Suprapubic skin (tissue), 4 donors: ENCODE results near the gene SLC39A7. TPM values are rescaled to one million over a fixed set of nuclear protein-coding genes. Genes with fewer than 3 reads are reported as not detected.
"Not testable (repeated sequence)": the region's sequence is repeated elsewhere in the genome, so short reads cannot be mapped to it uniquely, and the experiment has no call there.

ENCODE experiments used
- DNase-seq, 2 donors: peaks; one replicate each; pipeline ENCODE4 v3.0.0-alpha.2; 2019; ENCODE audit warnings: low spot score in 2 of 2
- H3K27ac ChIP-seq: fragments of 200-600 bp; sonication (generic); one replicate; pipeline ENCODE4 v1.5.1; 2019
- H3K27me3 ChIP-seq: fragments of 200-600 bp; sonication (generic); one replicate; pipeline ENCODE4 v1.5.1; 2019
- H3K36me3 ChIP-seq: fragments of 200-600 bp; sonication (generic); one replicate; pipeline ENCODE4 v1.5.1; 2019
- H3K4me1 ChIP-seq: fragments of 200-600 bp; sonication (generic); one replicate; pipeline ENCODE4 v1.5.1; 2019
- H3K4me3 ChIP-seq: fragments of 200-600 bp; sonication (generic); one replicate; pipeline ENCODE4 v1.5.1; 2019; ENCODE audit warnings: mild to moderate bottlenecking
- H3K9me3 ChIP-seq: fragments of 200-600 bp; sonication (generic); one replicate; pipeline ENCODE4 v1.5.1; 2019
- EP300 ChIP-seq: sonication (generic); formaldehyde crosslinking; IDR thresholded peaks from one replicate; pipeline ENCODE4 v1.6.1; 2017; ENCODE audit warnings: antibody characterized with exemption
- POLR2A ChIP-seq, 2 donors: fragments of 450-650 bp; IDR thresholded peaks; one replicate each; pipeline ENCODE4 v1.6.1; 2017; ENCODE audit warnings: antibody characterized with exemption in 2 of 2, mild to moderate bottlenecking in 2 of 2, moderate library complexity in 2 of 2
- POLR2AphosphoS5 ChIP-seq, 3 donors: sonication (generic); formaldehyde crosslinking; IDR thresholded peaks; one replicate each; pipeline ENCODE4 v1.6.1; 2017; ENCODE audit warnings: antibody characterized with exemption in 3 of 3
- WGBS: methylation state at CpG from one replicate; pipeline ENCODE4 v1.1.5; 2018; 5-methylcytosine and 5-hydroxymethylcytosine counted together
- total RNA-seq, 4 donors: library from RNA; depleted of rRNA; stranded (reverse); fragments of >200 nt; gene quantifications; one replicate each; pipeline ENCODE4 v1.1.0, GENCODE V29; 2016
- TF ChIP-seq, protein P1 (sequence below), 2 donors: fragments of 200-600 bp in 1 of 2; fragments of 450-650 bp in 1 of 2; sonication (generic) in 1 of 2; IDR thresholded peaks; one replicate each; pipeline ENCODE4 v1.5.1; 2016 to 2019; ENCODE audit warnings: antibody characterized with exemption in 2 of 2, mild to moderate bottlenecking in 1 of 2, moderate library complexity in 1 of 2

The SLC39A7 gene
- total RNA-seq, 4 donors from 2014 or later, result 29.3 to 46.3 (median 41.9) TPM

DNA sequence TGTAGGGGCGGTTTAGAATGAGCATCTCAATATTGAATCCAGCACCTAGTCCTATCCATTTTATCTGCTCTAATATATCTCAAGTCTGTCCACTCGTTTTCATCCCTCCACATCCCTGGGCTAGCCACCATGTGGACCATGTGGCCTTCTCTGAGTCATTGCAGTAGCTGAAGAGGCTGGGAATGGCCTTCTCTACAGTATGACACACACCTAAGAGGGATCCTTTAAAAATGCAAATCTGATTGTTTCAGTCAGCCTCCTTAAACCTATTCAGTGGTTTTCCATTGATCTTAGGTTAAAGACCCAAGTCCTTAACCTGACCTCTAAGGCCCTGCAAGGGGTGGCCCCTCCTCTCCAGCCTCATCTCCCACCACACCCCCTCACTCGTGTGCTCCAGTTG is 17.0 kb downstream of the SLC39A7 start:
- H3K27ac ChIP-seq, result no peak overlapping the region
- 73% methylated on average over 3 of the region's 3 CpGs for WGBS

DNA sequence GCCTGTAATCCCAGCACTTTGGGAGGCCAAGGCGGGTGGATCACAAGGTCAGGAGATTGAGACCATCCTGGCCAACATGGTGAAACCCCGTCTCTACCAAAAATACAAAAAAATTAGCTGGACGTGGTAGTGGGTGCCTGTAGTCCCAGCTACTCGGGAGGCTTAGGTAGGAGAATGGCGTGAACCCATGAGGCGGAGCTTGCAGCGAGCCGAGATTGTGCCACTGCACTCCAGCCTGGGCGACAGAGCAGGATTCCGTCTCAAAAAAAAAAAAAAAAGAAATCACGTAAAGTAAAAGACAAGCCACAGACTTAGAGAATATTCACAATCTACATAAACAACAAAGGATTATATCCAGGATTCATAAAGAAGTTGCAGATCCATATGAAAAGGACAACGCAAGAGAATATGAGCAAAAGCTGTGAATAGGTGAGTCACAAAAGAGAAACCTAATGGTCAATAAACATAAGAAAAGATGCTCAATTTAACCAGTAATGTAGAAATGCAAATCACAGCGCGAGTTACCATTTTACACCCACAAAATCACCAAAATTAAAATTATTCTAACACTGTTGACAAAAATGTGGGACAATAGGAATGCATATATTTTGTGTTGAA is 25.9 kb downstream of the SLC39A7 start:
- not testable (repeated sequence) for H3K4me1 ChIP-seq, H3K27ac ChIP-seq, H3K4me3 ChIP-seq, H3K36me3 ChIP-seq, H3K9me3 ChIP-seq
- DNase-seq, result peak in 1 of 2 donors; percentile 9
- WGBS, result 39% methylated on average over 14 of the region's 14 CpGs
- H3K27me3 ChIP-seq, result peaks cover 23% of the 10 kb centered on the region

More for the DNA sequence above, 17.0 kb downstream of the SLC39A7 start:
- peaks cover 13% of the 10 kb centered on the region for H3K27me3 ChIP-seq
- no peaks in the 10 kb centered on the region for H3K36me3 ChIP-seq
- no peak for TF ChIP-seq POLR2A (IDR thresholded peaks at IDR 0.05)
- no peak for TF ChIP-seq EP300
- TF ChIP-seq POLR2AphosphoS5 (IDR thresholded peaks at IDR 0.05), result no peak
- TF ChIP-seq, protein P1, sequence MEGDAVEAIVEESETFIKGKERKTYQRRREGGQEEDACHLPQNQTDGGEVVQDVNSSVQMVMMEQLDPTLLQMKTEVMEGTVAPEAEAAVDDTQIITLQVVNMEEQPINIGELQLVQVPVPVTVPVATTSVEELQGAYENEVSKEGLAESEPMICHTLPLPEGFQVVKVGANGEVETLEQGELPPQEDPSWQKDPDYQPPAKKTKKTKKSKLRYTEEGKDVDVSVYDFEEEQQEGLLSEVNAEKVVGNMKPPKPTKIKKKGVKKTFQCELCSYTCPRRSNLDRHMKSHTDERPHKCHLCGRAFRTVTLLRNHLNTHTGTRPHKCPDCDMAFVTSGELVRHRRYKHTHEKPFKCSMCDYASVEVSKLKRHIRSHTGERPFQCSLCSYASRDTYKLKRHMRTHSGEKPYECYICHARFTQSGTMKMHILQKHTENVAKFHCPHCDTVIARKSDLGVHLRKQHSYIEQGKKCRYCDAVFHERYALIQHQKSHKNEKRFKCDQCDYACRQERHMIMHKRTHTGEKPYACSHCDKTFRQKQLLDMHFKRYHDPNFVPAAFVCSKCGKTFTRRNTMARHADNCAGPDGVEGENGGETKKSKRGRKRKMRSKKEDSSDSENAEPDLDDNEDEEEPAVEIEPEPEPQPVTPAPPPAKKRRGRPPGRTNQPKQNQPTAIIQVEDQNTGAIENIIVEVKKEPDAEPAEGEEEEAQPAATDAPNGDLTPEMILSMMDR (IDR thresholded peaks at IDR 0.05), result no peak
- no peaks in the 10 kb centered on the region for H3K9me3 ChIP-seq
- peak; percentile 11 to 24 for DNase-seq
- no peak overlapping the region for H3K4me3 ChIP-seq
- H3K4me1 ChIP-seq, result peaks cover 17% of the 10 kb centered on the region

DNA sequence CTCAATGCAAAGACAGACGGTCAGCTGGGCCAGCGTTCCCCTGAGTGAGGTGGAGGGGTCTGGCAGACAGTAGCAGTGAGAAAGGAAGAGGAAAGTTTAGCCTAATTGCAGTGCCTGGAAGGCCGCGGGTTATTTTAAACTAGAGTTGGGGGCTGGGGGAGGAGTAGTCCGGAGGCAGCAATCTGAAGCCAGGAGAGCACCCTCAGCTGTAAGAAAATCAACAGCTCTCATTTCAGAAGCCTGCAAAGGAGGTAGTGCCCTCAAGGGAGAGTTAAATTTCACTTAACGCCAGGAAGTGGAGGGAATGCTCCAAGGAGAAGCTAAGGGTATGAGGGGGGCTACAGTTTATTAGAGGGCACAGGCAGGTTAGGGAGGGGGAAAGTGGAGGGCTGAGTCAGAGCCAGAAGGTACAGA is 34.6 kb downstream of the SLC39A7 start:
- no peaks in the 10 kb centered on the region for H3K9me3 ChIP-seq
- H3K27ac ChIP-seq, result no peak overlapping the region
- peaks cover 27% of the 10 kb centered on the region for H3K27me3 ChIP-seq
- peak in 1 of 2 donors; percentile 9 for DNase-seq
- 28% methylated on average over 6 of the region's 6 CpGs for WGBS
- H3K36me3 ChIP-seq, result no peaks in the 10 kb centered on the region
- H3K4me3 ChIP-seq, result no peak overlapping the region
- no peaks in the 10 kb centered on the region for H3K4me1 ChIP-seq
- TF ChIP-seq POLR2A (IDR thresholded peaks at IDR 0.05), result no peak
- no peak for TF ChIP-seq EP300
- TF ChIP-seq, protein P1 (IDR thresholded peaks at IDR 0.05), result no peak
- no peak for TF ChIP-seq POLR2AphosphoS5 (IDR thresholded peaks at IDR 0.05)

DNA sequence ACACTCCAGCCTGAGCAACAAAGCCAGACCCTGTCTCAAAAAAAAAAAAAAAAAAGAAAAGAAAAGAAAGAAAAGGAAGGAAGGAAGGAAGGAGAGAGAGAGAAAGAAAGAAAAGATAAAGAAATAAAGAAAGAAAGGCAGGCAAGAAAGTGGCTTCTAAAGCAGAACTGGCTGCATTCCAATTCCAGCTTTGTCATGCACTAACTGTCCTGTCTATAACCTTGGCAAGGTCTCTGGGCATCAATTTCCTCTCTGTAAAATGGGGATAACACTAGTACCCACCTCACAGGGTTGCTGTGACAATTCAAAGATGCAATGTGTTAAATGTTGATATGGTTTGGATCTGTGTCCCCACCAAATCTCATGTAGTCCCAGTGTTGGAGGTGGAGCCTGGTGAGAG is 35.7 kb downstream of the SLC39A7 start:
- DNase-seq, result peak in 1 of 2 donors; percentile 6
- TF ChIP-seq EP300, result no peak
- Histone ChIP-seq H3K36me3 (no peaks in the 10 kb centered on the region), H3K27me3 (peaks cover 34% of the 10 kb centered on the region), H3K4me1 (no peaks in the 10 kb centered on the region), H3K4me3 (no peak overlapping the region), H3K9me3 (no peaks in the 10 kb centered on the region), H3K27ac (no peak overlapping the region)

DNA sequence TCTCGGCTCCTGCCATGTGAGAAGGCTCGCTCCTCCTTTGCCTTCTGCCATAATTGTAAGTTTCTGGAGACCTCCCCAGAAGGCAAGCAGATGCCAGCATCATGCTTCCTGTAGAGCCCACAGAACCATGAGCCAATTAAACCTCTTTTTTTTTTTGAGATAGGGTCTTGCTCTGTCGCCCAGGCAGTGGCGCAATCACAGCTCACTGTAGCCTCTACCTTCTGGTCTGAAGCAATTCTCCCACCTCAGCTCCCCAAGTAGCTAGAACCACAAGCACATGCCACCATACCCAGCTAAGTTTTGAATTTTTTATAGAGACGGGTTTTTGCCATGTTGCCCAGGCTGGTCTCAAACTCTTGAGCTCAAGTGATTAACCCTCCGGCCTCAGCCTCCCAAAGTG is 36.2 kb downstream of the SLC39A7 start:
- peak in 1 of 2 donors; percentile 6 for DNase-seq
- WGBS, result 87% methylated on average over 6 of the region's 6 CpGs
- Histone ChIP-seq H3K27ac (no peak overlapping the region), H3K27me3 (peaks cover 34% of the 10 kb centered on the region), H3K9me3 (no peaks in the 10 kb centered on the region), H3K4me1 (no peaks in the 10 kb centered on the region), H3K4me3 (no peak overlapping the region), H3K36me3 (no peaks in the 10 kb centered on the region)
- TF ChIP-seq, protein P1 (IDR thresholded peaks at IDR 0.05), result no peak

DNA sequence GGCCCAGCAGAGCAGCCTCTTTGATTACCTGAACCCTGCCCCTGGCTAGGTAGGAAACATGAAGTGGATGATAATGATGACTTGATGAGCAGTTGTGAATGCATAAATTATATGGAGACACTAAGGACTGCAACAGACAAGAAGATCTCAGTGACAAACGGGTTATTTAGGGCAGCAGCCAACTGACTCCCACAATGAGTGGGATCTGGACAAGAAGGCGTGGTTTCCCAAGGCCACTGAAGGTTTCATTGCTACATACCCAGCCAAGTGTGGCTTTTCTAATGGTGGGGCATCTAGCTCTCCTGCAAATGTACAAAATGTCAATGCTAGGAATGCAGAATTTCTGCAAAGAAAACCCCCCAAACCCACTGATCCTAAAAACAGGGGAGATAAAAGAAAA is 37.1 kb downstream of the SLC39A7 start:
- Histone ChIP-seq H3K4me1 (no peaks in the 10 kb centered on the region), H3K9me3 (no peaks in the 10 kb centered on the region), H3K36me3 (no peaks in the 10 kb centered on the region), H3K27me3 (peaks cover 34% of the 10 kb centered on the region), H3K4me3 (no peak overlapping the region), H3K27ac (no peak overlapping the region)
- TF ChIP-seq POLR2AphosphoS5 (IDR thresholded peaks at IDR 0.05) (no peak), POLR2A (IDR thresholded peaks at IDR 0.05) (no peak), EP300 (no peak)
- TF ChIP-seq, protein P1 (IDR thresholded peaks at IDR 0.05), result no peak
- DNase-seq, result no peak
- 63% methylated on average over 2 of the region's 2 CpGs for WGBS
